LHCN-M2 (cell line): Measurements from ENCODE around the gene HRH2. TPM values are rescaled to one million over a fixed set of nuclear protein-coding genes. Genes with fewer than 3 reads are reported as not detected.
"Not testable (repeated sequence)": the region's sequence is repeated elsewhere in the genome, so short reads cannot be mapped to it uniquely, and the experiment has no call there.

ENCODE experiments used
- DNase-seq: peaks from one replicate; pipeline ENCODE4 v3.0.0-alpha.2; 2012; ENCODE audit warnings: low read depth
- total RNA-seq: library from RNA; depleted of rRNA; stranded (reverse); fragments of >200 nt; gene quantifications from 2 replicates; pipeline ENCODE4 v1.2.3, GENCODE V29; 2014; rRNA removed

The HRH2 gene
- total RNA-seq, 1 experiment from 2014 or later = not detected

DNA sequence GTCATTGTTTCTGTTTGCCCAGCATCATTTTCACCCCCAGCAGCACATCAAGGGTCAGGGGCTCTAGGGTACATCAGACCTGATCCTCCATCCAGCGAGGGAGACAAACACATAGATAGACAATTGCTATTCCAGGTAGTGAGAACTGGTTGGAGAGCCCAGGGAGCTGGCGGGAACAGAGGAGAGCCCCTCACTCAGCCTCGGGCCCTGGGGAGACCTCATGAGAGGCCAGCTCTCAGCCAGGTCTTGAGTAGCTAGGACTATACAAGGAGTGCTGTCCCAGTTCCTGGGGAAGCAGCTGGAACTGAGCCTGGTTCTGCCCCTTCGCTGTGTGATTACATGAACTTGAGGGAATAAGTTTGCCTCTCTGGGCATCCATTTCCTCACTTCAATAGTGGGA is 80.3 kb downstream of the HRH2 start:
- DNase-seq = no peak

DNA sequence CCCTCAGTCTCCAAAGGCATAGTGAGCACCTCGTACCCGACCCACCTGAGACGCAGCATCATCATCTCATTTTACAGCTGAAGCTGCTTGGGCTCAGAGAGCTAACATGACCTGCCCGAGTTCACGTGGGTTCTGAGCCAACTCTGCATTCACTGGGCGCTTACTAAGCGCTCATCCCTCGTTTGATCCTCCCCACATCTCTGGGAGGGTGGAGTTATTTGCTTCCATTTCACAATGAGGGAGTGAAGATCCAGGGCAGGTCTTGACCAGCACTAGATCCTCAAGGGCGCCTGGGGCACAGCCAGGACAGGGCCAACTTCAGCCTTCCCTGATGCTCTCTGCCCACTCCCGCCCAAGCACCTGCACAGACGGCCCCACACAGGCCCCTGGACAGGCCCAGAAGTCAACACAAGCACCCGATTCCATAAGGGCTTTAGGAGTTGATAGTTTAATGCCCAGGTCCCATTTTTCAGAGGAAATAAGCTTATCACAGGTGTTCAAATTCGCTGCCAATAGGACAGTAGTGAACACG is 80.8 kb downstream of the HRH2 start:
- DNase-seq = no peak

DNA sequence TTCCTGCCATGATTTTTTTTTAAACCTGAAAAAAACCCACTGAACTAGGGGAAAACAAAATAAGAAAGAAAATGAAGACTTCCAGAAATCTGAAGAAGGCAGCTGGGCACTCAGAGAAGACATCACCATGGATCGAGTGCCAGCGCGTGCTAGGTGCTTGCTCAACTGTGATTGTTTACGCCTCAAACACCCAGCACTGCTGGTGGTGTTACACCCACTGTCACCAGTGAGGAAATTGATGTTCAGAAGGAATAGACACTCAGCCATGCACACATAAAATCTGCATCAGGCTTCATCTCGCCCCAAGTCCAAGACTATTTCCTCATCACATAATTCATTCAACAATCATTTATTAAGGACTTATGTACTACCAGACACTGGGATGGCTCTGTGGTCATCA is 82.1 kb downstream of the HRH2 start:
- DNase-seq = no peak

DNA sequence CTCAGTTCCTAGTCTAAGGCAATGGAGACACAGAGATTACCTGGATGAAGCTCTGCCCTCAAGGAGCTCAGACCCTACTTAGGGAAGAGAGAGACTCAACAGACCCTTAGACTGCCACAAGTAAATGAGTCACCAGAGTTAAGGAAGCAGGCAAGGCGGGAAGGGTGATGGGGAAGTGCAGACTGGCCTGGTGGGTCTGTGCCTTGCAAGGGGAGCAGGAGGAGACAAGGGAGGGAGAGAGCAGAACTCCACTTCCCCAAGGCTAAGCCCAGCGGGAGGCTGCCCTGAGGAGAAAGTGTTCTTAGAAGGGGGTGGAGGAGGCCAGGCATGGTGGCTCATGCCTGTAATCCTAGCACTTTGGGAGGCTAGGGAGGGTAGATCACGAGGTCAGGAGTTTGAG is 83.7 kb downstream of the HRH2 start:
- DNase-seq = no peak

DNA sequence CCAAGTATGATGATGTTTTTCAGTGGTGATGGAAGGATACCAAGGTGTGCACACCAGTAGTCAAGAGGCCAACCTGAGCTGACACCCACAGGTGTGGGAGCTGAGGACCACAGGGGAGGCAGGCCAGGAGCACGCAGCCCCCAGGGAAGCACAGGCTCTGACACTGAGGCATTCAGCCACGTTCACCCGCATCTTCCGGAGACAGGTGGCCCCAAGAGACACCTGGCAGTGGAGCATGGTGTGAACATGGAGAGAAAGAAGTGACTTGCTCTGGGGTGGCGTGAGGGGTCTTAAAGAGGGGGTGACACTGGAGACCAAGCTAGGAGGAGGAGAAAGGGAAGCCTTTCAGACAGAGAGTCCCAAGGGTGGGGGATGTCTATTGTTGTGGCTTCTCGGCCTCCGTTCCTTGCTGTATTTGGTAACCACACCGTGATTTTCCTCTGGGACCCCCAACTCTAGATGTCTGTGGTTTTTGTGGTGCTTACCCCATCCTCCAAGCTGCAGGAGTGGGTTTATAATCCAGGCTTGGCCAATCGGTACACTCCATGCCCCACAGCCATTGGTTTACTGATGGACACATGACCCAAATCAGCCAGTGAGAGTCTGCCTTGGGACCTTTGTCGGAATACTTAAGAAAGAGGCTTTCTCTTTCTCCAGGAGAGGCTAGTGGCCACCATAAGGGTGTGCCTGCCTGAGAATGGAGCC is 84.6 kb downstream of the HRH2 start:
- no peak for DNase-seq

DNA sequence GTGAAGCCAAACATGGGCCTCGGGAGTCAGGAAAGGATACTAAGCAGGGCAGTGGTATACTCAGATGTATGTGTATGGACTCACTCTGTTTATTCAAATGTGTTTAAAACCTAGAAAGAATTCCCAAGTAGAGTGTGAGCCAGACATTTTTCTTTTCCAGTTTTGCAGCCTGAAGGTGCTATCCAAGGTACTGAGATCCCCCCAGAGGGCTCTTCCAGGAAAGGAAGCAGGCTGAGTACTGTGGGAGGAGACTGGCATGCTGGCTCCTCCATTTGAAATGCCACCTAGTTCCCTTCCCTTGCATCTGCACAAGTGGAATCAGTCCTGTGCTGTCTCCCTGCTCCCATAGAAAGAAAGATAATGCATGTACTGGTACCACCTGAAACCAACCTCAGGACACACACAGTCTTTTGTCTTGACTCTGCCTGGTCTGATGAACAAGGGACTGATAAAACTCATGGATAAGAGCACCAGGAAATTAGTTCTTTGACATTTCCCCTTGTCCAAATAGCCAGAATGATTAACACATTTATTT is 85.9 kb downstream of the HRH2 start:
- DNase-seq = no peak

DNA sequence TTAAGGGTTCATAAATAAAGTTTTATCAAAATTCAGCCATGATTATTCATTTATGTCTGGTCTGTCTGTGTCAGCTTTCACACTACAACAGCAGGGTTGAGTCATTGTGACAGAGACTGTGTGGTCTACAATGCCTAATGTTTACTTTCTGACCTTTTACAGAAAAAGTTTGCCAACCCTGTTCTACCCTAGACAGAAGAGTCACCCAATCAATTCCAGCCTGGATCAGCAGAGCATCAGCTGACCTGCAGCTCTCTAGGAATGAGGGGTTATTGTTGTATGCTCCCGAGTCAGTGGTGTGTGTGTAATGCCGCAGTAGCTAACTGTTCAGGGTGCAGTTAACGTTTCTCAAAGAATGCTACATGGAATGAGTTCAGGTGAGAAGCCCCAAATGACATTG is 87.3 kb downstream of the HRH2 start:
- DNase-seq = no peak

DNA sequence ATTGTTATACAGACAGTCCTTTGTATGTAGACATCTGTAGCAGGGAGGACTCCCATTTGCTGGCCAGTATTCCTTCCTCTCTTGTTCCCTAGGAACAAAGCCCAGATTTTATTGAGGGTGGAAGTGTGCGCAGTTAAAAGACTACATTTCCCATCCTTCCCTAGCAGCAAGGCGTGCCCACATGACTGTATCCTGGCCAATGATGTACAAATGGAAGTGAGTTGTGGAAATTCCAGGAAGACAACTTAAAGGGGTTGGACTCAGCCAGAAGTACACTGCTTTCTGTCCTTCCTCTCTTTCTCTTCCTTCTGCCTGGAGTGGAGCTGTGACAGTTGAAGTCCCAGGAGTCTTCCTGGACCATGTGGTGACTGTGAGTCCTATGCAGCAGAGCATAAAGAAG is 89.0 kb downstream of the HRH2 start:
- no peak for DNase-seq

DNA sequence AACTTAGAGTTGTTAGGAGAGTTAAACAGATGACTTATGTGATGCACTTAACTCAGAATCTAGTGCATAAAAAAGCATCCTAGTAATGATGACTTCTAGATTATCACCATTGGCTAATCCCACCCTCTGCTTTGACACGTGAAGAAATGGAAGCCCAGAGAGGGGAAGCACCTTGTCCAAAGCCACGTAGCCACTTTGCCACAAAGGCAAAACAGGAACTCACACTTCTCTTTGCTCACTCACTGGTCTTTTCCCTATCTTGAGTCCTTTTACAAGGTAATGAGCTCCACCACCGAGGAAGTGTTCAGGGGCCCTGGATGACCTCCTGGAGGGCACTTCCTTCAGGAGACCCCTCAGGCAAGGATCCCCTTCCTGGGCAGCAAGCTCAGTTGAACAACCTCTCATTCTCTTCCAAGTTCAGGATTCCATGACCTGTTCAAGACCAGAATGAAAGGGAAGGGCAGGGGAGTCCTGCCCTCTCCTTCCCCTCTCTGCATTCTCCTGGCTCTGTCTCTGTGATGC is 89.7 kb downstream of the HRH2 start:
- DNase-seq = no peak

DNA sequence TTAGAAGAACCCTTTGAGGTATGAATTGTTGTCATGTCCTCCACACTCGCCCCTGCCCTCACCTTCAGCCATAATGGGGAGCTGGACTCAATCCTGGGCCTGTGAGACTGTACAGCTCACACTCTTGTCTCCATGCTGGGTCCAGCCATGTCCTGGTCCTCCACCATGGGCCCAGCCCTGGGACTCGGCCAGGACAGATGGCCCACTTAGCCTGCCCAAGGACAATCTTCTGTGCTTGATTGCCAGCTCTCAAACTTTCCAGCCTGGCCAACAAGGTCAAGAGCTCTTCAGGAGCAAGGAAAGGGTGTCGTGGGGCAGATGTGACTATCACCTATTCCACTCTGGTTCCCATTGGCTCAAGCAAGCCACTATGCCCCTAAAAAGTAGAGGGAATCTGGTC is 90.8 kb downstream of the HRH2 start:
- no peak for DNase-seq

DNA sequence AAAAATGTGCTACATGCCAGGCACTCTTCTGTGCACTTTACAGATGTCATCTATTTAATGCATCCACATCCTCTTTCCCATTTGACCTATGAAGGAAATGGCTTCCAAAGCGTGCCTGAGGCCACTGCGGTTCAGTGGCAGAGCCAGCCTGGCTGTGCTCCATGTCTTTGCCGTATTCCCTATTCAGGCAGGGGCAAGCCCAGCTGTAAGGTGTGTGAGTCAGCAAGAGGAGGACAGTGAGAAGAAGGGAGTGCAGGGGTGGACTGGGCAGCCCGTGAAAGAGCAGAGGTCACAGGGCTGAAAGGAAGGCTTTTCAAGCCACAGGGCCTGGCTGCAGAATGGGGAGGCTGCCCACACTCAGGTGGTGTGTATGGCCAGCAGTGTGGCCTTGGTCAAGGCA is 91.7 kb downstream of the HRH2 start:
- DNase-seq = no peak

DNA sequence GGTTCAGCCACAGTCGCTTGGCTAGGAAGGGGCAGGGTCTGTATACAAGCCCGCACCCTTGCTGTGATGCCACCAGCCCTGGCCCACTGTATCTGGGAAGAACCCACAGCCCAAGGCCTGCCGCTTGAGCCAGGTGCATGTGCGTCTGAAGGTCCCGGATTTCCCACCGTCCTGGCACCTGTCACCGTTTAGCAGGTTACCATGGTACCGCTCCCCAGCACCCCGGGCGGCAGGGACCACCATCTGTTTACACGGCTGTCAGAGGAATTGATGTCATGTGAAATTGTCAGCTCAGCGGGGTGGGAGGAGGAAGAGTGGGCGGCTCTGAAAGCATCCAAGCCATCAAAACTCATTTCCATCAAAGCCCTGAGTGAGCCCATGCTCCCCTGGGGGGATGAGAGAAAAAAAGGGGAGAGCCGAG is 92.7 kb downstream of the HRH2 start:
- DNase-seq = no peak

DNA sequence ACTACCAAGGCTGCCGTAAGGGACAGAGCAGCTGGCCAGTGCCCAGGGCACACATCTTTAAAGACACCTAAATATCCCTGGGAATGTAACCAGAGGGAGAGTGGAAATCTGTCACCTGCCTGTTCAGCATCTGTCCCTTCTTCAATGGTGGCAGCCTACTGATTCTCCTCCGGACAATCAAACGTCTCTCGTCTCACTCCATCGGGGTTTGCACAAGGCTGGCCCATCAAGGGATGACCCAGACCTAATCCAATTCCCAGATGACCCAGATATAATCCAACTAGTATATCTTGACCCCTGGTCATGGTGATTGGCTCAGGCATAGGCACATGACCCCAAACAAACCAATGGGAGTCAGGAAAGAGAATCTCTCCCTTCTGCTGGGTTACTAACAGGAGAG is 93.5 kb downstream of the HRH2 start:
- no peak for DNase-seq

DNA sequence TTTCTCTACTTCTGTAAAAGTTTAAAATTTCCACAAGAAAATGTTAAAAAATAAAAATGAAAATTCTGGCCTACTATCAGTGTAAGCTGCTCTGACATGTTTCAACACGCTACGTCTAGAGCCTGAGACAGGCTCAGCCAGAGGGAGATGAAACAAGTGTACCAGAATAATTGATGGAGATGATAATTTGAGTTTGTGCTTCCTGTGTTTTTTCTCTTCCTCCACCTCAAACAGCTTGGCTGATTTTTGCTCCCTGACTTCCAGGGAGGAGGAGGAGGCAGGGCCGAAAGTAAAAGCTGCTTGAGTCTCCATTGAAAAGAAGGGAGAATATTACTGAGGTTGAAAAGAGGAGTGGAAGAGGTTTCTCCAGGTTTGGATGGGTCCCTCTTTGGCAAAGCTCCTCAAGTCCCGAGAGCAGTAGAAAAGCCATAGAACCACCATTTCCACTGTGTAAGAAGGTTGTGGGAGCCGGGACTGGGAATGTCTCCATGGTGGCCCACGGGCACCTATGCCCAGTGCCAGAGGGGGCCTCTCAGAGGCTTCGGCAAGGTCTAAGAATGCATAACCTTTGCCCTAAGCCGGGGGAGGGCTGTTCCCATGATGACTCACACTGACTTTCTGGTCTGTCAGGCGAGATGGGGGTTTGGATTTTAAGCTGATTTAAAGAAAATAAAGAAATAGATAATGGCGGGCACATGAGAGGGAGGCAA is 95.1 kb downstream of the HRH2 start:
- no peak for DNase-seq

DNA sequence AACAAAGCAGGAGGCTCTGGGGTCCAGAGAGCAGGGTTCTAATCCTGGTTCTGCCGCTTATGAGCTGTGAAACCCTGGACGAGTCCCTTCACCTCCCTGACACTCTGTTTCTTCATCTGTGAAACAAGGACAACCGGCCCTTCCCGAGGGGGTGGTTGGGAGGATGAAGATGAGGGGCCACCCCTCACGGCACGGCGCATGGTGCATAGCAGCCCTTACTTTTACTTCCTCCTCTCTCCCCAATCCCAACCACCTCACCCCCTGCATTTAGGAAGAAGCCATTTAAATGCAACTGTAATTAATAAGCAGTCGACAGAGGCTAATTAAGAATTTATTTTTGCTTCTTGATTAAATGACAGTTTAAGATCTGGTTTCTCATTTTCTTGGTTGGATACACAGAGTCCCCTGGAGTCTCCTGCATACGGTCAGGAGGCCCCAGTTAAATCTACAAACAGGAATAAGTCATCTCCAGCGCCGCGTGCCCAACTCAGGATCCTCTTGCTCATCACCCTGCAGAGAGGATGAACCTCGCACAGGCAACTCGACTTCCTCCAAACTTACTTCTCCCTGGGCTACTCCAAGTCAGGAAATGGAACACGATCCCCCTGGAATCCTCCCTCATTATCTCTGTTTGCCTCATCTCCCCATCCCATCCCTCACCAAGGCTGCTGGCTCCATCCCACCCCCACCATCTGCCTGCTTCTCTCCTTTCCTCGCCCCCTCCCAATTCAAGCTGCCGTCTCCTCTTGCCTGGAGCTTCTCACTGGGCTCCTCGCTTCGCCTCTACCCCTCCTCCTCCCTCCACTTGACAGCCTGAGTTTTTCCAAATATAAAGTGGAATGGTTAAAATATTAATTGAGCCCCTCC is 95.9 kb downstream of the HRH2 start:
- DNase-seq = no peak

DNA sequence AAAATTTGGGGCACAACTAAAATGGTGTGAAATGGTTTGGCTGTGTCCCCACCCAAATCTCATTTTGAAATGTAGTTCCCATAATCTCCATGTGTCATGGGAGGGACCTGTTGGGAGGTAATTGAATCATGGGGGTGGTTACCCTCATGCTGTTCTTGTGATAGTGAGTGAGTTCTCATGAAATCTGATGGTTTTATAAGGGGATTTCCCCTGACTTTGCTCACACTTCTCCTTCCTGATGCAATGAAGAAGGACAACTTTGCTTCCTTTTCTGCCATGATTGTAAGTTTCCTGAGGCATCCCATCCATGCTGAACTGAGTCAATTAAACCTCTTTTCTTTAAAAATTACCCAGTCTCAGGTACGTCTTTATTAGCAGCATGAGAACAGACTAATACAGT is 102.1 kb downstream of the HRH2 start:
- DNase-seq = not testable (repeated sequence)

Other genes starting within 250 kb of the HRH2 start
- gene DRD1, start 213.9 kb upstream of the HRH2 start, total RNA-seq = not detected in 2 replicates
- gene SFXN1, start 179.5 kb upstream of the HRH2 start, total RNA-seq = 105 and 181 TPM in 2 replicates
- gene CPLX2, start 213.5 kb downstream of the HRH2 start, total RNA-seq = not detected in 2 replicates